LNCAP (cell line): ENCODE results near the gene DCDC1.

ENCODE experiments used
- TF ChIP-seq, protein P1 (sequence below): fragments of 450-650 bp; IDR thresholded peaks from 2 replicates; pipeline ENCODE4 v1.5.1; 2017; ENCODE audit warnings: mild to moderate bottlenecking

The DCDC1 gene

DNA sequence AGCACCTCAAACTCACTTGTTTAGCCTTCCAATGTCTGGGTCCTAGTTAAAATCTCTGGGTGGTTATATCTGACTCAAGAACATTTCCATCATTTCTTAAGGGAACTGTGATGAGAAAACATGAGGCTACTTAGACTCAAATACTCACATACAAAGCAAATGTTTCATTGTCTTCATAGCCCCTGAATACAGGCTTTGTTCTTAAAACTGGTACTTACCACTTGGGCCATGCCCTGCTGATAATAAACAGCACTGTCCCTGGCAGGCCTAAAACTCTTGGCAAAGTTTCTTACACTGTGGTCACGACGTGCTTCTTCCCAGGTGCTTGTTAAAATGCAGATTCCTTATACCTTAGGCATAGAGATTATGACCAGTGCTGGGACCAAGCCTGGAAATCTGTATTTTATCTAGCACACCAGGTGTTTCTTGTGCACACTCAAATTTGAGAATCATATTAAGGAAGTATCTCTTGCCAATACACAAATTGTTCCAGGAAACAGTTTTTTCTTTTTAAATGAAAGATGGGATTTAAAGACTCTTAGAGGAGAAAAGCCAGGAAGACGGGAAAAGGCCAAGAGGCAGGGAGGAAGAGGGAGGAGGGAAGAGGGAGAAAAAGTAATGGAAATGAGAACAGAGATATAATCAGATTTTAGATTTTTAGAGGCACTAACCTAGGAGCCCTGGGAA, 495.5 kb downstream of the DCDC1 start:
- TF ChIP-seq, protein P1, sequence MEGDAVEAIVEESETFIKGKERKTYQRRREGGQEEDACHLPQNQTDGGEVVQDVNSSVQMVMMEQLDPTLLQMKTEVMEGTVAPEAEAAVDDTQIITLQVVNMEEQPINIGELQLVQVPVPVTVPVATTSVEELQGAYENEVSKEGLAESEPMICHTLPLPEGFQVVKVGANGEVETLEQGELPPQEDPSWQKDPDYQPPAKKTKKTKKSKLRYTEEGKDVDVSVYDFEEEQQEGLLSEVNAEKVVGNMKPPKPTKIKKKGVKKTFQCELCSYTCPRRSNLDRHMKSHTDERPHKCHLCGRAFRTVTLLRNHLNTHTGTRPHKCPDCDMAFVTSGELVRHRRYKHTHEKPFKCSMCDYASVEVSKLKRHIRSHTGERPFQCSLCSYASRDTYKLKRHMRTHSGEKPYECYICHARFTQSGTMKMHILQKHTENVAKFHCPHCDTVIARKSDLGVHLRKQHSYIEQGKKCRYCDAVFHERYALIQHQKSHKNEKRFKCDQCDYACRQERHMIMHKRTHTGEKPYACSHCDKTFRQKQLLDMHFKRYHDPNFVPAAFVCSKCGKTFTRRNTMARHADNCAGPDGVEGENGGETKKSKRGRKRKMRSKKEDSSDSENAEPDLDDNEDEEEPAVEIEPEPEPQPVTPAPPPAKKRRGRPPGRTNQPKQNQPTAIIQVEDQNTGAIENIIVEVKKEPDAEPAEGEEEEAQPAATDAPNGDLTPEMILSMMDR, result no peak

DNA sequence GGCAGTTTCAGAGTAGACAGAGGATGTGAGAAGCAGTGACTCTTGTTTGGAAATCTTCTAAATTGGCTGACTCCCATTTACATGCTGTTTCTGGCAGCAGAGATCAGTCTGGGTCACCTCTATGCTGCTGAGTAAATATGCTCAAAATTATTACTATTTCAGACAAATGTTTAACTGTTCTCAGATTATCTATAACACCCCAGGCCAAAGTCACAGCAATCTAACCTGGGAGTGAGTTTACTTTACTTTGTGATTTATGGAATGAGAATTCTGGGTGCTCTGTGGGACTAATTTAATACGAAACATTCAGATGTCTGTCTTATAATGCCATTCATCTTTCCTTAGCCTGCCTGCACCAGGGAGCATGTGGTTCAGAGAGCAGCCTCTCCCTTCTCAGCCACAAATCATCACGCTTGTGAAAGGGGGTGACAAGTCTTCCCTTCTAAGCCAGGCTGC, 500.9 kb downstream of the DCDC1 start:
- TF ChIP-seq, protein P1, result no peak

DNA sequence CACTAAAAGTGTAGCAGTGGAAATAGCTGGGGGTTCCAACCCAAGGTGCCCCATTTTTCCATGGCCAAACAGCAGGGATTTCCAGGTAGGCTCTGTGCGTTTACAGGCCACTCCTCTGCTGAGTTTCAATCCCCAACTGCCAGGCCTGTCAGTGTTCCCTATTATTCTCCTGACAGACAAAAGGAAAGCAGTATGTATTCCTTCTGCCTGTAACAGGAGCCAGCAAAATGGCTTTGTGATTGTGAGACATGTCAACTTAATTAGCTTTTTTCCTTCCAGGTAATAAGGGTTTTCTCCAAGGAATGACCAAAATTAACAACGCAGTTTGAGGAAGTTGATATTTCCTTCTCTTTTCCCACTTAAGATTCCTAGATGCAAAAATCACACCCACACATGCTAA, 506.3 kb downstream of the DCDC1 start:
- TF ChIP-seq, protein P1, result no peak

DNA sequence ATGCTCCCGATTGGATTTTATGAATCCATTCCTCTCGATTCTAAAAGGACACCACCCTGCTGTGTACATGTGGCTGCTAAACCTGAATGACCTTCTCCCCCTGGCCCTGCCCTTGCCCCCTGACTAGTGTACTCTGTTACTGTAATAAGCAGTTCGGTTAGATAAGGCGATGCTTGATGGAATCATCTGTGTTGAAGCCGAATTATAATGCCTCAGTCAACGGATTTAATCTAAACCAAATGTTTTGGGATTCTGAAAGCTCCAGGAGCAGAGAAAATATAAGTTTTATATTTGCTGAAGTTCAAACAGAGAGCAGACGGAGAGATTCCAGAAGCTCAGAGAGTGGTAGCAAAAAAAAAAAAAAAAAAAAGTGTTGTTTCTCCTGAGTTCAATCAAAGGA, 508.0 kb downstream of the DCDC1 start:
- TF ChIP-seq, protein P1, result no peak

DNA sequence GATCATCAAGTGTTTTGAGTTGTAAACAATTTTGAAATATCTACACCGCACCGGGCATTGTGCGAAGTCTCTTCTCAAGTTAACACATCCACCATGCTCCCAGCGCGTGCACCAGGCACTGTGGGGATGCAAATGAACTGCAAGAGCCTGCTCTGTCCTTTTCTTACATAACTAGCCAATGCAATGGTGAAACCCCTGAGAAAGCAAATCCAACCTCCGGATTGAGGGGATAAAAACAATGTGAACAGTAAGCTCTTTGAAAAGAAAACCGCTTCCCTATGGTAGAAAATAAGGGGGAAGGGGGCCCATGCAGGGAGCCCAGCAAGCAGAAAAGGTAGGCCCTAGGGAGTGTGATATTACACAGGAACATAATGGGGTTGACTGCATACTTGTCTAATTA, 508.5 kb downstream of the DCDC1 start:
- TF ChIP-seq, protein P1, result no peak

DNA sequence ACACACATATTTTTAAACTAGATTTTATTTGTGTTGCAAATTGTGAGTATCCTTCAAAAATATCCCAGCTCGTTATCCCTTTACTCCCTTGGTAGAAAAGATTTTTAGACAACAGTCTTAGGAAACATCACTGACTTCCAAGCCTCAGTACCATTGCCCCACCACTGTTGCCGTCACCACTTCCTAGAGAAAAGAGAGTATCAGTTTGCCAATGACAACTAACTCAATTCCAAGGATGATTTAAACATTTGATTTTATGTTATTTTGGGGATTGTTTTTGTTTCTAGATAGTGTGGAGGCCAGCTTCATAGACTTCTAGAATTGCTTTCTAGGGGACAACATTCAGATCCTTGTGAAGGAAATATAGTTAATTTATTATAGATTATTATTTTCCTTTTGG, 509.4 kb downstream of the DCDC1 start:
- TF ChIP-seq, protein P1, result no peak

DNA sequence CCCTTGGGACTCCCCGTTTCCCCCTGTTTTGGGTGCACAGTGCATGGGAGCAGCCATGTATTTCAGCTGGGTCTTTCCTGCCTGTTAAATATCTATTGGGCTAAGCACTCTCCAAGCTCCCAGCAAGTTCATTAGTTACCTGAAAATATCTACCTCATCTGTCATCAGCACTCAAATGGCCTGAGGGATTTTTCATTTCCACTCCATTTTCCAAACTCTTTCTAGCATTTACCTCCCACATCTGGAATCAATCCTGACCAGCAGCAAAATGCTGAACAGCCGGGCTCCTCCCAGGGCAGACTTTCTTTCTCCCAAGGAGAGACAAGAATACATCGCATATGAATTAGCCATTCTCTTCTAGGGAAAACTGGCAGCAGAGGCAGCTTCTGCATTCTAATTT, 509.9 kb downstream of the DCDC1 start:
- TF ChIP-seq, protein P1, result no peak
